Calu3 (cell line): ENCODE data around the gene ATP13A2. TPM values are rescaled to one million over a fixed set of nuclear protein-coding genes. Genes with fewer than 3 reads are reported as not detected.

ENCODE experiments used
- BruUV-seq: library from RNA; stranded (reverse); fragments of 400-500 nt; replicated peaks from 2 replicates; lab custom pipeline; 2021; lab: Mats Ljungman, UMichigan
- CTCF ChIA-PET: fragments of 300-600 bp; sonication (Branson Sonifier 250); formaldehyde crosslinking; loops from one replicate; lab custom pipeline; 2022; ENCODE audit warnings: antibody characterized with exemption; lab: Charles Lee
- DNase-seq: peaks from one replicate; pipeline ENCODE4 v3.0.0; 2022
- H3K27ac Mint-ChIP-seq: one replicate; pipeline ENCODE4 v1.8.0; 2022; ENCODE audit warnings: mixed read lengths; ENCODE audit not compliant: unreplicated experiment
- H3K27me3 Mint-ChIP-seq: one replicate; pipeline ENCODE4 v1.8.0; 2022; ENCODE audit warnings: mixed read lengths; ENCODE audit not compliant: unreplicated experiment
- H3K36me3 Mint-ChIP-seq: one replicate; pipeline ENCODE4 v1.8.0; 2022; ENCODE audit warnings: mild to moderate bottlenecking, moderate library complexity, mixed read lengths; ENCODE audit not compliant: insufficient read depth, unreplicated experiment
- H3K4me1 Mint-ChIP-seq: one replicate; pipeline ENCODE4 v1.8.0; 2022; ENCODE audit warnings: mild to moderate bottlenecking, low read depth, mixed read lengths; ENCODE audit not compliant: unreplicated experiment
- H3K4me3 Mint-ChIP-seq: one replicate; pipeline ENCODE4 v1.8.0; 2022; ENCODE audit warnings: mild to moderate bottlenecking, low read depth, moderate library complexity, mixed read lengths; ENCODE audit not compliant: unreplicated experiment
- H3K9me3 Mint-ChIP-seq: one replicate; pipeline ENCODE4 v1.8.0; 2022; ENCODE audit warnings: low read depth, mixed read lengths; ENCODE audit not compliant: unreplicated experiment
- CTCF ChIP-seq: fragments of 200-600 bp; IDR thresholded peaks from one replicate; pipeline ENCODE4 v1.8.0; 2022; ENCODE audit warnings: antibody characterized with exemption; ENCODE audit not compliant: unreplicated experiment
- intact Hi-C: fragments of 100-400 bp; cut with micrococcal nuclease; formaldehyde crosslinking; loops from one replicate; pipeline ENCODE4 v1.10.0; 2022; ENCODE audit not compliant: unreplicated experiment
- total RNA-seq: library from RNA; stranded (reverse); gene quantifications from 2 replicates; pipeline ENCODE4 v1.2.3, GENCODE V29; 2022

ATP13A2 gene
- total RNA-seq, 1 experiment from 2014 or later = 33.4 TPM

DNA sequence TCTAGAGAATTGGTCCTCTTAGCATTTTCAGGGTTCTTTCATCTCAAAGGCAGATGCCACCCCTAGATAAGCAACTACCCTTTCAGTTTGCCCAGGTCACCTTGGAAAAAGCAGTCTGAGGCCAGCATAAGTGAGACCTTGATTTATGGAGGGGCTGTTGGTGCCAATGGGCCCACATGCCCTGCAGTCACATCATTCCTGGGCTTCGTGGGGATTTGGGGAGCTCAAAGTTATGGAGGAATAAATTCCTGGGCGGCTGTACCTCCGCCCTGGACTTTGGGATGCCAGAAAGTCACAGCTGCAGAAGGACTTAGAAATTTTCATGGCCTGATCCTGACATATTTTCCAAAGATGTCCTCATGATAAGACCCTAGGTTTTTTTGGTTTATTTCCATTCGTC is 44.8 kb upstream of the ATP13A2 start:
- no peak for DNase-seq
- no peaks in the 10 kb centered on the region for H3K9me3 Mint-ChIP-seq
- H3K4me3 Mint-ChIP-seq = no peak overlapping the region
- intact Hi-C loops = loop anchor here (5.0 kb wide), 1 partner anchor 431 kb away; no protein-coding TSS in a partner anchor
- BruUV-seq = no TSS peak
- H3K27ac Mint-ChIP-seq = no peak overlapping the region
- H3K4me1 Mint-ChIP-seq = no peaks in the 10 kb centered on the region
- H3K27me3 Mint-ChIP-seq = peaks cover 15% of the 10 kb centered on the region
- H3K36me3 Mint-ChIP-seq = peaks cover 15% of the 10 kb centered on the region
- no peak for TF ChIP-seq CTCF
- CTCF ChIA-PET = no interaction called here

- Mint-ChIP-seq H3K9me3 (no peaks in the 10 kb centered on the region), H3K36me3 (peaks cover 15% of the 10 kb centered on the region), H3K27me3 (peaks cover 15% of the 10 kb centered on the region), H3K4me1 (no peaks in the 10 kb centered on the region), H3K4me3 (no peak overlapping the region), H3K27ac (no peak overlapping the region)
- intact Hi-C loops = loop anchor here (5.0 kb wide), 1 partner anchor 432 kb away; no protein-coding TSS in a partner anchor
- no TSS peak for BruUV-seq
- DNase-seq = no peak
- CTCF ChIA-PET = no interaction called here
- TF ChIP-seq CTCF = no peak
Measured at GRCh38 chr1:17055801-17056200, 44.1 kb upstream of the ATP13A2 start.

DNA sequence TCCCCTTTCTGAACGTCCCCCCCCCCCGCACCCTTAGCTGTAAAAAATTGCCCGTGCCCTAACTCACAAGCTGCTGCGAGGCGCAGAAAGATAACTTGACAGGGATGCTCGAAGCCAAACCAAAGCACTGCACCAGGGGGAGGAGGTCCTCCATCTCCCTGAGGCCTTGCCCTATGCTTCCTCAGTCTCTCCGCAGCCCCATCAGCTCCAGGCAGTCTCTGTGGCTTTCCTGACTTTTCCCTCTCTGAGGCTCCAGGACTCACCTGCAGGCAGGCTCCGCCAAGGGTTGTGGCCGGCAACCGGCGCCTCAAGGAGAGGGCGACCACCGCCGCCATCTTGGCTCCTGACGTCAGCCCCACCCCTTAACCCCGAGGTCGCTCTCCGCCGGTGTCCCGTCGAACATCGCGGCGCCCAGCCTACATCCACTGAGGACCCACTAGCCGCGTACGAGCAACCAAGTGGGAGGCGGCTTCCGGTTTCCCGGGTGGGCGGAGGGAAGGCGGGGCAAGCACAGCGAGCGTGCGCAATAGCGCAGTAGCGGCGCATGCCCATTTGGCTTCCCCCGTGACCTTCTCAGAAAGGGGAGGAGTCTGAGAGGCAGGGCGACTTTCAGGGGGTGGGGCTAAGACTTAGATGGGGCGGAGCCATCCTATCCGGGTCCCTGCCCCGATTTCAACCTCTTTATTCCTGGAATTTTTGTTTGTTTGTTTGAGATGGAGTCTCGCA is 42.1 kb upstream of the ATP13A2 start, which contains the start of gene SDHB:
Gene SDHB (minus strand): TSS at position 348 of the 726 bp plus-strand sequence. CDS start 13 bp downstream, at position 335.
- intact Hi-C loops = no loop called here
- Mint-ChIP-seq H3K4me1 (no peaks in the 10 kb centered on the region), H3K36me3 (peaks cover 15% of the 10 kb centered on the region), H3K27me3 (peaks cover 15% of the 10 kb centered on the region), H3K9me3 (no peaks in the 10 kb centered on the region), H3K27ac (peak within 1 kb of the TSS; percentile 87), H3K4me3 (peak within 1 kb of the TSS; percentile 92)
- CTCF ChIA-PET = interaction anchor here (1.1 kb wide), 1 partner anchor 21 kb away, joined by 5 read pairs; no protein-coding TSS in a partner anchor
- no peak for TF ChIP-seq CTCF
- BruUV-seq = no TSS peak
- peak; percentile 97 for DNase-seq

GRCh38 chr1:17053086-17053684 is 41.5 kb upstream of the ATP13A2 start:
- peaks cover 8% of the 10 kb centered on the region for H3K27me3 Mint-ChIP-seq
- H3K9me3 Mint-ChIP-seq = no peaks in the 10 kb centered on the region
- peak overlapping the region; percentile 92 for H3K4me3 Mint-ChIP-seq
- peak overlapping the region; percentile 87 for H3K27ac Mint-ChIP-seq
- no peaks in the 10 kb centered on the region for H3K4me1 Mint-ChIP-seq
- intact Hi-C loops = no loop called here
- no peak for DNase-seq
- CTCF ChIA-PET = no interaction called here
- no TSS peak for BruUV-seq
- peaks cover 15% of the 10 kb centered on the region for H3K36me3 Mint-ChIP-seq
- TF ChIP-seq CTCF = no peak
